Liver (tissue), 9 donors: ENCODE results near the gene MID1. TPM values are rescaled to one million over a fixed set of nuclear protein-coding genes. Genes with fewer than 3 reads are reported as not detected.

Source experiments
- DNase-seq: peaks from one replicate; pipeline ENCODE4 v3.0.0-alpha.2; 2017; ENCODE audit warnings: low spot score
- H3K27ac ChIP-seq, 2 donors: one replicate each; pipeline ENCODE4 v1.7.0; 2013; ENCODE audit warnings: inconsistent platforms in 2 of 2, low read length in 2 of 2, control low read depth in 1 of 2, low read depth in 1 of 2, mild to moderate bottlenecking in 1 of 2
- H3K27me3 ChIP-seq, 4 donors: one replicate each; pipeline versions ENCODE4 v1.6.1 to v1.7.0; 2013; ENCODE audit warnings: low read length in 3 of 4, inconsistent platforms in 1 of 4, mild to moderate bottlenecking in 1 of 4, moderate library complexity in 1 of 4; ENCODE audit not compliant: control insufficient read depth in 4 of 4, insufficient read depth in 4 of 4
- H3K36me3 ChIP-seq, 4 donors: one replicate each; pipeline versions ENCODE4 v1.6.1 to v1.7.0; 2013; ENCODE audit warnings: low read length in 3 of 4, mild to moderate bottlenecking in 3 of 4, low read depth in 1 of 4, moderate library complexity in 1 of 4; ENCODE audit not compliant: control insufficient read depth in 4 of 4, insufficient read depth in 3 of 4
- H3K4me1 ChIP-seq, 4 donors: one replicate each; pipeline versions ENCODE4 v1.6.1 to v1.7.0; 2013; ENCODE audit warnings: low read length in 3 of 4, mild to moderate bottlenecking in 3 of 4, moderate library complexity in 1 of 4; ENCODE audit not compliant: control insufficient read depth in 4 of 4, insufficient read depth in 4 of 4
- H3K4me3 ChIP-seq, 3 donors: one replicate each; pipeline versions ENCODE4 v1.6.1 to v1.7.0; 2013; ENCODE audit warnings: low read length in 3 of 3, control low read depth in 1 of 3, low read depth in 1 of 3, mild to moderate bottlenecking in 1 of 3
- H3K9ac ChIP-seq, 2 donors: one replicate each; pipeline ENCODE4 v1.7.0; 2013; ENCODE audit warnings: low read length in 2 of 2, mild to moderate bottlenecking in 2 of 2, moderate library complexity in 2 of 2, control low read depth in 1 of 2, low read depth in 1 of 2
- H3K9me3 ChIP-seq, 4 donors: one replicate each; pipeline versions ENCODE4 v1.6.1 to v1.7.0; 2013; ENCODE audit warnings: low read length in 3 of 4; ENCODE audit not compliant: control insufficient read depth in 4 of 4
- EGR1 ChIP-seq, 2 donors: IDR thresholded peaks; 2 replicates each; pipeline ENCODE4 v1.6.1; 2016 to 2018; ENCODE audit warnings: antibody characterized with exemption in 2 of 2, low read depth in 2 of 2
- FOXA1 ChIP-seq: IDR thresholded peaks from 2 replicates; pipeline ENCODE4 v1.6.1; 2016; ENCODE audit warnings: antibody characterized with exemption
- FOXA2 ChIP-seq: IDR thresholded peaks from 2 replicates; pipeline ENCODE4 v1.6.1; 2016; ENCODE audit warnings: antibody characterized with exemption
- GABPA ChIP-seq, 2 donors: IDR thresholded peaks in 1 of 2; conservative IDR thresholded peaks in 1 of 2; 2 replicates each; pipeline ENCODE4 v1.6.1; 2016; ENCODE audit warnings: antibody characterized with exemption in 2 of 2, mild to moderate bottlenecking in 1 of 2, moderate library complexity in 1 of 2
- HNF4A ChIP-seq, 2 donors: conservative IDR thresholded peaks; 2 replicates each; pipeline ENCODE4 v1.6.1; 2016; ENCODE audit warnings: antibody characterized with exemption in 2 of 2, mild to moderate bottlenecking in 2 of 2
- HNF4G ChIP-seq: IDR thresholded peaks from 2 replicates; pipeline ENCODE4 v1.6.1; 2016; ENCODE audit warnings: antibody characterized with exemption
- JUND ChIP-seq, 2 donors: IDR thresholded peaks; 2 replicates each; pipeline ENCODE4 v1.6.1; 2016; ENCODE audit warnings: antibody characterized with exemption in 2 of 2
- NR2F2 ChIP-seq: IDR thresholded peaks from 2 replicates; pipeline ENCODE4 v1.6.1; 2016; ENCODE audit warnings: antibody characterized with exemption
- RAD21 ChIP-seq, 2 donors: IDR thresholded peaks; 2 replicates each; pipeline ENCODE4 v1.6.1; 2016; ENCODE audit warnings: antibody characterized with exemption in 2 of 2, mild to moderate bottlenecking in 2 of 2
- RXRA ChIP-seq, 2 donors: IDR thresholded peaks; 2 replicates each; pipeline ENCODE4 v1.6.1; 2017 to 2018; ENCODE audit warnings: antibody characterized with exemption in 2 of 2, mild to moderate bottlenecking in 1 of 2
- SP1 ChIP-seq: IDR thresholded peaks from 2 replicates; pipeline ENCODE4 v1.6.1; 2018; ENCODE audit warnings: antibody characterized with exemption, mild to moderate bottlenecking
- TAF1 ChIP-seq: conservative IDR thresholded peaks from 2 replicates; pipeline ENCODE4 v1.6.1; 2016; ENCODE audit warnings: antibody characterized with exemption, mild to moderate bottlenecking
- YY1 ChIP-seq: IDR thresholded peaks from 2 replicates; pipeline ENCODE4 v1.6.1; 2016; ENCODE audit warnings: antibody characterized with exemption, mild to moderate bottlenecking
- WGBS: extraction: QIAGEN DNeasy Blood & Tissue Kit; methylation state at CpG from one replicate; pipeline ENCODE4 v1.1.7; 2013; 5-methylcytosine and 5-hydroxymethylcytosine counted together
- polyA plus RNA-seq, 2 donors: library from polyadenylated mRNA; stranded (reverse) in 1 of 2; unstranded in 1 of 2; fragments of 200-250 nt in 1 of 2; fragments of >200 nt in 1 of 2; fragmentation: Nextera tagmentation in 1 of 2; extraction: Ambion mirVana in 1 of 2; gene quantifications; one replicate each; pipeline versions ENCODE4 v1.2.1 to v1.2.3, GENCODE V29; 2013 to 2015
- total RNA-seq, 2 donors: library from RNA; depleted of rRNA; stranded (reverse); fragments of >200 nt; gene quantifications; one replicate each; pipeline ENCODE4 v1.2.3, GENCODE V29; 2014
- TF ChIP-seq, protein P1 (sequence below): IDR thresholded peaks from 2 replicates; pipeline ENCODE4 v1.6.1; 2016; ENCODE audit warnings: antibody characterized with exemption
- TF ChIP-seq, protein P2 (sequence below): IDR thresholded peaks from 2 replicates; pipeline ENCODE4 v1.6.1; 2016; ENCODE audit warnings: antibody characterized with exemption
- TF ChIP-seq, protein P3 (sequence below): IDR thresholded peaks from 2 replicates; pipeline ENCODE4 v1.6.1; 2016; ENCODE audit warnings: antibody characterized with exemption, mild to moderate bottlenecking
- TF ChIP-seq, protein P4 (sequence below): IDR thresholded peaks from 2 replicates; pipeline ENCODE4 v1.6.1; 2016; ENCODE audit warnings: antibody characterized with exemption
- donor health status: healthy.
- donor health status: healthy.
- donor health status: healthy.
- donor health status: healthy.
- donor health status: healthy.

Gene MID1
- total and polyA plus RNA-seq, 4 donors: 1.8 to 7.9 (median 4.2) TPM

DNA sequence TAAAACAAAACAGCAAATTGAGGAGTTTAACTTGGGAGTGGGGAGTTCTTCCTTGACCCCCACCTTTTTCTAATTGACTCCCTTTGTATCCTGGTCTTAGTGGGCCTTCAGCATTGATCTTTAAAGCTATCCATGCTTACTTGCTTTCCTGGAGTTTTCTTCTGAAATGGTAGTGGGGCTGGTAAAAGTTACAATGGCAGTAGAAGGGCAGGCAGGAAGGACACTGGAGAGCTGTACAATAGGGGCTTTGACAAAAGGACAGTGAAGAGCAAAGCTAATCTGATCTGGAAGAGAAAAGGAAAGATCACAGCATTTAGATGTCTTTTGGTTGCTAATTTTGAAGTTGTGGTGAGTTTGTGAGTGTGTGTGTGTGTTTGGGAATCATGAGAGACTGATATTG lies 111.5 kb downstream of the MID1 start:
- Histone ChIP-seq H3K27me3 (no peaks in the 10 kb centered on the region), H3K4me3 (no peak overlapping the region), H3K4me1 (no peaks in the 10 kb centered on the region), H3K36me3 (no peaks in the 10 kb centered on the region), H3K27ac (no peak overlapping the region), H3K9ac (no peak overlapping the region), H3K9me3 (no peaks in the 10 kb centered on the region)
- TF ChIP-seq JUND (IDR thresholded peaks at IDR 0.05) (no peak), GABPA (IDR thresholded peaks at IDR 0.05 in 1 of 2, conservative IDR thresholded peaks at IDR 0.05 in 1 of 2) (no peak), YY1 (no peak), TAF1 (no peak), RXRA (IDR thresholded peaks at IDR 0.05) (no peak), NR2F2 (no peak), RAD21 (IDR thresholded peaks at IDR 0.05) (no peak)
- TF ChIP-seq, protein P1, sequence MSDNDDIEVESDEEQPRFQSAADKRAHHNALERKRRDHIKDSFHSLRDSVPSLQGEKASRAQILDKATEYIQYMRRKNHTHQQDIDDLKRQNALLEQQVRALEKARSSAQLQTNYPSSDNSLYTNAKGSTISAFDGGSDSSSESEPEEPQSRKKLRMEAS: no peak
- TF ChIP-seq, protein P2, sequence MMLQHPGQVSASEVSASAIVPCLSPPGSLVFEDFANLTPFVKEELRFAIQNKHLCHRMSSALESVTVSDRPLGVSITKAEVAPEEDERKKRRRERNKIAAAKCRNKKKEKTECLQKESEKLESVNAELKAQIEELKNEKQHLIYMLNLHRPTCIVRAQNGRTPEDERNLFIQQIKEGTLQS: no peak
- no peak for DNase-seq

DNA sequence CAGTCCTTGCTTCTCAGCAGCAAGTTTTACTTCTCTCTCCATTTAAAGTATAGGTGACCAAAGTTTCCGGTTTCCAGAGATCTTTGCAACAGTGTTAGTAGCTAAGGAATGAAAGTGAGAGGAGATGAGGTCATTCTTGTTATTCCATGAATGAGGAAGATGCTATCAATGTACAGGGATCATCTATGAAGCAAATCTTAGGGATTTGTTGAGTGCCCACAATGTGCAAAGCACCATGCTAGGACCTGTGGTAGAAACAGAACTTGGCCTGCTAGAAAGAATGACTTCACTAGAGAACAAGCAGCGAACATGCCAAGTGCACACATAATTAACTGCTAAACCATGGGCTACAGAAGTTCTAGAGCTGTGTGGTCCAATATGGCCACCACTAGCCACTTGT lies 112.5 kb downstream of the MID1 start:
- H3K36me3 ChIP-seq: no peaks in the 10 kb centered on the region
- no peaks in the 10 kb centered on the region for H3K4me1 ChIP-seq
- H3K27me3 ChIP-seq: no peaks in the 10 kb centered on the region
- no peaks in the 10 kb centered on the region for H3K9me3 ChIP-seq
- H3K4me3 ChIP-seq: no peak overlapping the region
- TF ChIP-seq RAD21 (IDR thresholded peaks at IDR 0.05) (no peak), GABPA (IDR thresholded peaks at IDR 0.05 in 1 of 2, conservative IDR thresholded peaks at IDR 0.05 in 1 of 2) (no peak), FOXA2 (no peak), HNF4A (conservative IDR thresholded peaks at IDR 0.05) (no peak)
- TF ChIP-seq, protein P2: no peak
- TF ChIP-seq, protein P3, sequence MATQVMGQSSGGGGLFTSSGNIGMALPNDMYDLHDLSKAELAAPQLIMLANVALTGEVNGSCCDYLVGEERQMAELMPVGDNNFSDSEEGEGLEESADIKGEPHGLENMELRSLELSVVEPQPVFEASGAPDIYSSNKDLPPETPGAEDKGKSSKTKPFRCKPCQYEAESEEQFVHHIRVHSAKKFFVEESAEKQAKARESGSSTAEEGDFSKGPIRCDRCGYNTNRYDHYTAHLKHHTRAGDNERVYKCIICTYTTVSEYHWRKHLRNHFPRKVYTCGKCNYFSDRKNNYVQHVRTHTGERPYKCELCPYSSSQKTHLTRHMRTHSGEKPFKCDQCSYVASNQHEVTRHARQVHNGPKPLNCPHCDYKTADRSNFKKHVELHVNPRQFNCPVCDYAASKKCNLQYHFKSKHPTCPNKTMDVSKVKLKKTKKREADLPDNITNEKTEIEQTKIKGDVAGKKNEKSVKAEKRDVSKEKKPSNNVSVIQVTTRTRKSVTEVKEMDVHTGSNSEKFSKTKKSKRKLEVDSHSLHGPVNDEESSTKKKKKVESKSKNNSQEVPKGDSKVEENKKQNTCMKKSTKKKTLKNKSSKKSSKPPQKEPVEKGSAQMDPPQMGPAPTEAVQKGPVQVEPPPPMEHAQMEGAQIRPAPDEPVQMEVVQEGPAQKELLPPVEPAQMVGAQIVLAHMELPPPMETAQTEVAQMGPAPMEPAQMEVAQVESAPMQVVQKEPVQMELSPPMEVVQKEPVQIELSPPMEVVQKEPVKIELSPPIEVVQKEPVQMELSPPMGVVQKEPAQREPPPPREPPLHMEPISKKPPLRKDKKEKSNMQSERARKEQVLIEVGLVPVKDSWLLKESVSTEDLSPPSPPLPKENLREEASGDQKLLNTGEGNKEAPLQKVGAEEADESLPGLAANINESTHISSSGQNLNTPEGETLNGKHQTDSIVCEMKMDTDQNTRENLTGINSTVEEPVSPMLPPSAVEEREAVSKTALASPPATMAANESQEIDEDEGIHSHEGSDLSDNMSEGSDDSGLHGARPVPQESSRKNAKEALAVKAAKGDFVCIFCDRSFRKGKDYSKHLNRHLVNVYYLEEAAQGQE: no peak
- WGBS: 90% methylated on average over 2 of the region's 2 CpGs
- no peak for DNase-seq
- H3K9ac ChIP-seq: no peak overlapping the region
- H3K27ac ChIP-seq: no peak overlapping the region

DNA sequence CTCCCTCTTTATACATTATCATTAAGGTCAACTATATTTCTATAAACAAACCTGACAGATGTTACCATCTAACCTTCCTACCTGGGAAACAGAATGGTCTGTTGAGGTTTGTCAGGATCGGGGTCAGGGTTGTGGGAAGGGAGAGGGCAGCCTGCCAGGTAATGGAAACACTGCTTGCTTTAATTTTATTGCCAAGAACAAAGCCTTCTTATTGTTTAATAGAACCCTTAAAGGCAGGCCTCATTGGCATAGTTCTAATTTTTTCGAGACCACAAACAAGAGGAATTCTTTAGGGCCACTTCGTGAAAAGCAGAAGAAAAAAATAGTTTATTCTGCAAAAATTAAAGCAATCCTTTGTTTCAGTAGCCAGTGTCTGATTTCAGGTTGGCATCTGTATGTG lies 113.2 kb downstream of the MID1 start:
- no peak overlapping the region for H3K27ac ChIP-seq
- H3K4me3 ChIP-seq: no peak overlapping the region
- H3K9me3 ChIP-seq: no peaks in the 10 kb centered on the region
- no peak overlapping the region for H3K9ac ChIP-seq
- H3K36me3 ChIP-seq: no peaks in the 10 kb centered on the region
- no peak for DNase-seq
- WGBS: 73% methylated on average over 3 of the region's 3 CpGs
- no peaks in the 10 kb centered on the region for H3K27me3 ChIP-seq
- no peaks in the 10 kb centered on the region for H3K4me1 ChIP-seq
- TF ChIP-seq FOXA1 (no peak), FOXA2 (no peak), HNF4G (no peak), JUND (IDR thresholded peaks at IDR 0.05) (no peak), TAF1 (no peak), GABPA (IDR thresholded peaks at IDR 0.05 in 1 of 2, conservative IDR thresholded peaks at IDR 0.05 in 1 of 2) (no peak), NR2F2 (no peak), EGR1 (IDR thresholded peaks at IDR 0.05; ENCODE audit: low read depth in 2 of 2) (no peak), RXRA (IDR thresholded peaks at IDR 0.05) (no peak), RAD21 (IDR thresholded peaks at IDR 0.05) (no peak), SP1 (no peak), YY1 (no peak)
- TF ChIP-seq, protein P3: no peak
- TF ChIP-seq, protein P1: no peak
- TF ChIP-seq, protein P2: no peak
- TF ChIP-seq, protein P4, sequence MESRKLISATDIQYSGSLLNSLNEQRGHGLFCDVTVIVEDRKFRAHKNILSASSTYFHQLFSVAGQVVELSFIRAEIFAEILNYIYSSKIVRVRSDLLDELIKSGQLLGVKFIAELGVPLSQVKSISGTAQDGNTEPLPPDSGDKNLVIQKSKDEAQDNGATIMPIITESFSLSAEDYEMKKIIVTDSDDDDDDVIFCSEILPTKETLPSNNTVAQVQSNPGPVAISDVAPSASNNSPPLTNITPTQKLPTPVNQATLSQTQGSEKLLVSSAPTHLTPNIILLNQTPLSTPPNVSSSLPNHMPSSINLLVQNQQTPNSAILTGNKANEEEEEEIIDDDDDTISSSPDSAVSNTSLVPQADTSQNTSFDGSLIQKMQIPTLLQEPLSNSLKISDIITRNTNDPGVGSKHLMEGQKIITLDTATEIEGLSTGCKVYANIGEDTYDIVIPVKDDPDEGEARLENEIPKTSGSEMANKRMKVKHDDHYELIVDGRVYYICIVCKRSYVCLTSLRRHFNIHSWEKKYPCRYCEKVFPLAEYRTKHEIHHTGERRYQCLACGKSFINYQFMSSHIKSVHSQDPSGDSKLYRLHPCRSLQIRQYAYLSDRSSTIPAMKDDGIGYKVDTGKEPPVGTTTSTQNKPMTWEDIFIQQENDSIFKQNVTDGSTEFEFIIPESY: no peak
